WTC11 (cell line): Measurements from ENCODE around the gene NUAK2.
A peak's percentile ranks its signal among the peaks of the same experiment; 100 is the strongest.

ENCODE experiments used
- ATF3 ChIP-seq: sonication (generic); formaldehyde crosslinking; conservative IDR thresholded peaks from 2 replicates; pipeline ENCODE4 v1.8.1; 2022; ENCODE audit warnings: mild to moderate bottlenecking, missing genetic modification reagents
- E2F5 ChIP-seq: sonication (generic); formaldehyde crosslinking; IDR thresholded peaks from 2 replicates; pipeline ENCODE4 v1.8.1; 2022; ENCODE audit warnings: mild to moderate bottlenecking, moderate library complexity, missing genetic modification reagents
- IRF2 ChIP-seq: sonication (generic); formaldehyde crosslinking; IDR thresholded peaks from 2 replicates; pipeline ENCODE4 v1.8.0; 2022; ENCODE audit warnings: low read depth, missing genetic modification reagents, borderline replicate concordance
- JUN ChIP-seq: sonication (generic); formaldehyde crosslinking; IDR thresholded peaks from 2 replicates; pipeline ENCODE4 v1.8.0; 2023; ENCODE audit warnings: mild to moderate bottlenecking, missing genetic modification reagents
- NR1H2 ChIP-seq: sonication (generic); formaldehyde crosslinking; IDR thresholded peaks from 2 replicates; pipeline ENCODE4 v1.9.0; 2021; ENCODE audit warnings: mild to moderate bottlenecking, moderate library complexity, missing genetic modification reagents
- NR2C2 ChIP-seq: sonication (generic); formaldehyde crosslinking; IDR thresholded peaks from 2 replicates; pipeline ENCODE4 v1.8.0; 2022; ENCODE audit warnings: mild to moderate bottlenecking, missing genetic modification reagents
- SP1 ChIP-seq: sonication (generic); formaldehyde crosslinking; conservative IDR thresholded peaks from 2 replicates; pipeline ENCODE4 v1.8.1; 2022; ENCODE audit warnings: missing genetic modification reagents
- USF1 ChIP-seq: sonication (generic); formaldehyde crosslinking; IDR thresholded peaks from 2 replicates; pipeline ENCODE4 v1.8.0; 2022; ENCODE audit warnings: mild to moderate bottlenecking, missing genetic modification reagents
- ZNF532 ChIP-seq: fragments of 250-450 bp; sonication (Bioruptor Pico); IDR thresholded peaks from 2 replicates; pipeline ENCODE4 v1.9.0; 2021; ENCODE audit warnings: mild to moderate bottlenecking, borderline replicate concordance
- TF ChIP-seq, protein P1 (sequence below): fragments of 200-600 bp; IDR thresholded peaks from 2 replicates; pipeline ENCODE4 v1.8.0; 2022; ENCODE audit warnings: antibody characterized with exemption
- TF ChIP-seq, protein P2 (sequence below): sonication (generic); formaldehyde crosslinking; IDR thresholded peaks from 2 replicates; pipeline ENCODE4 v1.8.0; 2022; ENCODE audit warnings: mild to moderate bottlenecking, missing genetic modification reagents

DNA sequence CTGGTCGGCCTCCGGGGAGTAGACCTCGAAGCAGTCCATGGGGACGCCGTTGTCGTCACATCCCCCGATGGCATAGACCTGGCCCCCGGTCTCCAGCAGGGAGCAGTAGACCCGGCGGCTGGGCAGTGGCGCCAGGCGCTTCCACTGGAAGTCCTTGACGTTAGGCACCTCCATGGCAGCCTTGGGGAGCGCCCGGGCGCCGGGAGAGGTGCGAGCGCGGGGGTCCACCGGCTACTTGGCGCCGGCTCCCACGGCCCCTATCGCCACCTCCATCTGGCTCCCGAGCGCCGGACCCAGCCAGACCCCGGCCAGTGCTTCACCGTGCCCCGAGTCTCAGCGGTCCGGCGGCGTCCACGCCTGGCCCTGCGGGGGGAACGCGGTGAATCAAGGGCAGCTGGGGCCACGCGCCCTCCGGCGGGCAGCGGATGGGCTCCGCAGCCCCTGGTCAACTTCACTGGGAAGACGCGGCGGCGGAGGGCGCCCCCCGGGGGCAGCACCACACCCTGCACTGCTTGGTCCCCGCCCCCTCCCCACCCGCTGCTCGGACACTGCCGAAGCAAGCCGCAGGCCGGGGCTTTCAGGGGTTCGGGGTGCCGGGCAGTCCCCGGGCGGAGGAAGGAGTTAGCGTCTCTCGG is 22.0 kb upstream of the NUAK2 start:
- TF ChIP-seq, protein P1, sequence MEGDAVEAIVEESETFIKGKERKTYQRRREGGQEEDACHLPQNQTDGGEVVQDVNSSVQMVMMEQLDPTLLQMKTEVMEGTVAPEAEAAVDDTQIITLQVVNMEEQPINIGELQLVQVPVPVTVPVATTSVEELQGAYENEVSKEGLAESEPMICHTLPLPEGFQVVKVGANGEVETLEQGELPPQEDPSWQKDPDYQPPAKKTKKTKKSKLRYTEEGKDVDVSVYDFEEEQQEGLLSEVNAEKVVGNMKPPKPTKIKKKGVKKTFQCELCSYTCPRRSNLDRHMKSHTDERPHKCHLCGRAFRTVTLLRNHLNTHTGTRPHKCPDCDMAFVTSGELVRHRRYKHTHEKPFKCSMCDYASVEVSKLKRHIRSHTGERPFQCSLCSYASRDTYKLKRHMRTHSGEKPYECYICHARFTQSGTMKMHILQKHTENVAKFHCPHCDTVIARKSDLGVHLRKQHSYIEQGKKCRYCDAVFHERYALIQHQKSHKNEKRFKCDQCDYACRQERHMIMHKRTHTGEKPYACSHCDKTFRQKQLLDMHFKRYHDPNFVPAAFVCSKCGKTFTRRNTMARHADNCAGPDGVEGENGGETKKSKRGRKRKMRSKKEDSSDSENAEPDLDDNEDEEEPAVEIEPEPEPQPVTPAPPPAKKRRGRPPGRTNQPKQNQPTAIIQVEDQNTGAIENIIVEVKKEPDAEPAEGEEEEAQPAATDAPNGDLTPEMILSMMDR, result peak; percentile 38
- TF ChIP-seq IRF2 (no peak), ATF3 (CRISPR knock-in tag) (no peak), USF1 (CRISPR knock-in tag) (no peak), ZNF532 (no peak), NR1H2 (CRISPR knock-in tag) (no peak), NR2C2 (no peak), E2F5 (CRISPR knock-in tag) (no peak), SP1 (CRISPR knock-in tag) (no peak), JUN (CRISPR knock-in tag) (no peak)
- TF ChIP-seq, protein P2, sequence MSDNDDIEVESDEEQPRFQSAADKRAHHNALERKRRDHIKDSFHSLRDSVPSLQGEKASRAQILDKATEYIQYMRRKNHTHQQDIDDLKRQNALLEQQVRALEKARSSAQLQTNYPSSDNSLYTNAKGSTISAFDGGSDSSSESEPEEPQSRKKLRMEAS (CRISPR knock-in tag), result peak; percentile 71
